Neural progenitor cell (in vitro differentiated cells): ENCODE data around the gene ACTC1.

Experiments
- EZH2 ChIP-seq: fragments of 200-600 bp; sonication (generic); IDR thresholded peaks from 2 replicates; pipeline ENCODE4 v1.6.1; 2017; ENCODE audit warnings: antibody characterized with exemption, mild to moderate bottlenecking, moderate library complexity
- EZH2phosphoT487 ChIP-seq: fragments of 200-600 bp; sonication (generic); IDR thresholded peaks from 2 replicates; pipeline ENCODE4 v1.6.1; 2017; ENCODE audit warnings: antibody characterized with exemption
- TF ChIP-seq, protein P1 (sequence below): fragments of 200-600 bp; sonication (generic); IDR thresholded peaks from 2 replicates; pipeline ENCODE4 v1.5.1; 2017; ENCODE audit warnings: antibody characterized with exemption, mild to moderate bottlenecking

DNA sequence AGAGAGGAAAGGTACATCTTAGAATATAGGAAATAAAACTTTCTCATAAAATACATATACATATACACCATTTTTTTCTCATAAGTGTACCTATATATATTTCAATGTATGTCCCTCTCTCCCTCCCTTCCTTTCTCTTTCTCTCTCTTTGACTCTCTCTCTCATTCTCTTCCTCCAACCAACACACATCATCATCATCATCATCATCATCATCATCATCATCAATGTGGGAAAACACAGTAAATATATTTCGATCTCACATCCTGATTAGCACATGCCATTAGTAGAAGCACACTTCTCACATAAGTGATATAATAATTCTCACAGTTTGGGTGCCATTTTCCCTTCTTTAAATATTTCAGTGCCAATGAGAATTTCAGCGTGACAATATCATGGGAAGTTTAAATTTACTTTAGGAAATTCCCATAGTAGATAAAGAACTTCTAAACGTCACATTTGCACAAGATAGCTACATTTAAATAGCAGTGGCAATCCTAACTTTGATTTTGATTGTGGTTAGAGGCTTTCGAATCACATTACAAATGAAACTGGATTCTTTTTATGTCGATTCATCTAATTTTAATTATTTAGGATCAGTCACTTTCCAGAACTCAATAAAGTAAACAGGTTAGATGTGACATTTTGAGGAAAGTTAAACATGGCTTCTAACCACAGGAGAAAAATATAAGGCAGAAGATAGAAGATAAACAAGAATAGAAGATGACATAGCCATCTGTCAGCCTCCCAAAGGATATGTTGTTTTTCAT lies 33.0 kb upstream of the ACTC1 start:
- TF ChIP-seq, protein P1, sequence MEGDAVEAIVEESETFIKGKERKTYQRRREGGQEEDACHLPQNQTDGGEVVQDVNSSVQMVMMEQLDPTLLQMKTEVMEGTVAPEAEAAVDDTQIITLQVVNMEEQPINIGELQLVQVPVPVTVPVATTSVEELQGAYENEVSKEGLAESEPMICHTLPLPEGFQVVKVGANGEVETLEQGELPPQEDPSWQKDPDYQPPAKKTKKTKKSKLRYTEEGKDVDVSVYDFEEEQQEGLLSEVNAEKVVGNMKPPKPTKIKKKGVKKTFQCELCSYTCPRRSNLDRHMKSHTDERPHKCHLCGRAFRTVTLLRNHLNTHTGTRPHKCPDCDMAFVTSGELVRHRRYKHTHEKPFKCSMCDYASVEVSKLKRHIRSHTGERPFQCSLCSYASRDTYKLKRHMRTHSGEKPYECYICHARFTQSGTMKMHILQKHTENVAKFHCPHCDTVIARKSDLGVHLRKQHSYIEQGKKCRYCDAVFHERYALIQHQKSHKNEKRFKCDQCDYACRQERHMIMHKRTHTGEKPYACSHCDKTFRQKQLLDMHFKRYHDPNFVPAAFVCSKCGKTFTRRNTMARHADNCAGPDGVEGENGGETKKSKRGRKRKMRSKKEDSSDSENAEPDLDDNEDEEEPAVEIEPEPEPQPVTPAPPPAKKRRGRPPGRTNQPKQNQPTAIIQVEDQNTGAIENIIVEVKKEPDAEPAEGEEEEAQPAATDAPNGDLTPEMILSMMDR = no peak
- TF ChIP-seq EZH2phosphoT487 = no peak
- TF ChIP-seq EZH2 = no peak
